Renal cortex interstitium (tissue), 11 donors: Measurements from ENCODE around the gene CREBRF. TPM values are rescaled to one million over a fixed set of nuclear protein-coding genes. Genes with fewer than 3 reads are reported as not detected.
"Not testable (repeated sequence)": the region's sequence is repeated elsewhere in the genome, so short reads cannot be mapped to it uniquely, and the experiment has no call there.

Experiments
- DNase-seq, 11 donors: peaks; one replicate each; pipeline ENCODE4 v3.0.0-alpha.2; 2013; ENCODE audit warnings: low read depth in 9 of 11, low spot score in 4 of 11; ENCODE audit errors: extremely low read depth in 1 of 11
- polyA plus RNA-seq, 3 donors: library from polyadenylated mRNA; unstranded; fragments of 120-200 nt; gene quantifications; one replicate each; pipeline ENCODE4 v1.2.1, GENCODE V29; 2013; ENCODE audit not compliant: insufficient read length in 3 of 3

The CREBRF gene
- polyA plus RNA-seq, 3 donors, result 16.7 to 26.6 (median 20.6) TPM

DNA sequence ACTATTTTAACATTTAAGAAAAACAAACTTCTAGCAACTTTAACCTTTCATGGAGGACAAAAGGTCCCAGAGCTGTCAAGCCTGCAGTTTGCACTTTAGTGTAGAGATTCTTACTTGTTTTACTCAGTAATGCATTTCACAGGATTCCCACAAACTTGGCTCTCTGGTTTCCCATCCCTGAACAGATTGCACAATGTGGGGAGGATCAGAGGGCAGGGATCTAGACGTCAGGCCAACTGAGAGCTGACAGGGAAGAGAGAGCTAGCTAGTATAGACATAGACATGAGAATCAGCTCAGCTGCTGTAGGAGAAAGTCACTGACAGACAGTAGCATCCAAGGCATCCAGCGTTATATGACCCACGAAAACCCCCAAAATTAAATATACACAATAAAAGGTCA lies 67.3 kb downstream of the CREBRF start:
- DNase-seq, result no peak

DNA sequence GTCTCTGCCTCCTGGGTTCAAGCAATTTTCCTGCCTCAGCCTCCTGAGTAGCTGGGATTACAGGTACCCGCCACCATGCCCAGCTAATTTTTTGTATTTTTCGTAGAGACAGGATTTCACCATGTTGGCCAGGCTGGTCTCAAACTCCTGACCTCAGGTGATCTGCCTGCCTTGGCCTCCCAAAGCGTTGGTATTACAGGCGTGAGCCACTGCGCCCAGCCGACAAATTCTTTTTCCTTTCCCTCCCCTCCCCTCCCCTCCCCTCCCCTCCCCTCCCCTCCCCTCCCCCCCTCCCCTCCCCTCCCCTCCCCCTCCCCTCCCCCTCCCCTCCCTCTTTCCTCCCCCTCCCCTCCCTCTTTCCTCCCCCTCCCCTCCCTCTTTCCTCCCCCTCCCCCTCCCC lies 76.0 kb downstream of the CREBRF start:
- not testable (repeated sequence) for DNase-seq

DNA sequence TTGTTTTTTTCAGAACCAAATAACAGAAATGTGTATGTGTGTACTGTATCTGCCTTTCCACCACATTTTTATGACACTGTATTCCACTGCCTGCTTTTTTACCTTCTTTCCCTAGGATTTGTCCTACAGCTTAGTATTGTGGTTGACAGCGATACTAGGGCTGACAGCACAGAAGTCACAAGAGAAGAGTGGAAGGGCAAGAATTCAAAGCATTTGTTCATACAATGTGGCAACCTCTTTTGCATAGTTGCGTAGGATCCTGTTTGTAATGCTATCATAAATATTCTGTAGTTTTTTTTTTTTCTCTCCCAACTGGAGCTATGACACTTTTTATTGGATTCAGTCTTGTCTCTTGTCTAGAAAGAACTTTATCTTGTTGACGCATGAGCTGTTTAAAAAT lies 82.6 kb downstream of the CREBRF start:
- DNase-seq, result no peak

DNA sequence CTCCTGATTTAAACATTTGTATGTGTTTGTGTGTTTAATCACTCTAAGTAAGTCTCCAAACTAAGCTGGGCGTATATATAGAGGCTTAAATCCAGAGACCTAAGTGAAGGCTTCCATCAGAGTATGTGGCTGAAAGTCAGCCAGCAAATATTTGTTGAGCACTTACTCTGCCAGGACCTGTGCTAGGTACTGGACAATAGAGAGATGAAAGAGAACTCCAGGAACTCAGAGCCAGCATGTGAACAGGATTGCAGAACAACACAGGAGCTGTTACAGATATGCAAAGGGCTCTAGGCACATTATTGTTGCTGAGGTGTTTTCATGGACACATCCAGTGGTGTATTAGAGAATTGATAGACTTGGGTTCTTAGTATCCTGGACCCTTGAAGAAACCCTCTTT lies 83.5 kb downstream of the CREBRF start:
- DNase-seq, result no peak

DNA sequence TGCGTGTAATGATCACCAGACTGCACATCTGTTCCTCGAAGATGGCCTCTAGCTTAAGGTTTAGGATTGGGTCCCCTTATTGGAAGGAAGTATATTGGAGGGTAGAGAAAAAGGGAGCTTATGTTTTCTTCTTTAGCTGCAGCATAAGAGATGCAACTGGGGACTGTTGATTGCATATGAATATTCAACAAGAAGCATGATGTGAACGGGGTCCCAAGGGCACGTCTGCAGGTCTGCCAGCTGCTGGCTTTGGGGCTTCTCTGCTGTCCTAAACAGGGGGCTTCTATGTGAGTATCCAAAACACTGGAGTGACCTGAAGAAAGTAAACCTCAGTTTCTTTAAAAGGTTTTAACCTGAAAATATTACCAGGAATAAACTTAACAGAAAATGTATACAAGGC lies 84.6 kb downstream of the CREBRF start:
- DNase-seq, result no peak

DNA sequence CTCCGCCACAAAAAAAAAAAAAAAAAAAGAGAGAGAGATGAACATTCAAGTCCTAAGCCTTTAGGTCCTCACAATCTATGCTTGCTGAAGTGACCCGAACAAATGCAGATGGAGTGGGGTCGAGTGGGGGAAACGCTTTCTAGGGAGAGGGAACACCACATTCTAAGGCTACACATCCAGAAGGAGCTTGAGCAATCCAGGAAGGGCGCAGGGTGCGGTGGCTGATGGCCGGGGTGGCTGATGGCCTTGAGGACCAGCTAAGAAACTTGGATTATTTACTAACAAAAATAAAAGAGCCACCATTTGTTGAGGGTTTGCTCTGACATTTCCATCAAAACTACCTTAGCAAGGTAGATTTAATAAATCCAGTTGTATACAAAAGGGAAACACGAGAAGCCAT lies 87.4 kb downstream of the CREBRF start:
- DNase-seq, result no peak

DNA sequence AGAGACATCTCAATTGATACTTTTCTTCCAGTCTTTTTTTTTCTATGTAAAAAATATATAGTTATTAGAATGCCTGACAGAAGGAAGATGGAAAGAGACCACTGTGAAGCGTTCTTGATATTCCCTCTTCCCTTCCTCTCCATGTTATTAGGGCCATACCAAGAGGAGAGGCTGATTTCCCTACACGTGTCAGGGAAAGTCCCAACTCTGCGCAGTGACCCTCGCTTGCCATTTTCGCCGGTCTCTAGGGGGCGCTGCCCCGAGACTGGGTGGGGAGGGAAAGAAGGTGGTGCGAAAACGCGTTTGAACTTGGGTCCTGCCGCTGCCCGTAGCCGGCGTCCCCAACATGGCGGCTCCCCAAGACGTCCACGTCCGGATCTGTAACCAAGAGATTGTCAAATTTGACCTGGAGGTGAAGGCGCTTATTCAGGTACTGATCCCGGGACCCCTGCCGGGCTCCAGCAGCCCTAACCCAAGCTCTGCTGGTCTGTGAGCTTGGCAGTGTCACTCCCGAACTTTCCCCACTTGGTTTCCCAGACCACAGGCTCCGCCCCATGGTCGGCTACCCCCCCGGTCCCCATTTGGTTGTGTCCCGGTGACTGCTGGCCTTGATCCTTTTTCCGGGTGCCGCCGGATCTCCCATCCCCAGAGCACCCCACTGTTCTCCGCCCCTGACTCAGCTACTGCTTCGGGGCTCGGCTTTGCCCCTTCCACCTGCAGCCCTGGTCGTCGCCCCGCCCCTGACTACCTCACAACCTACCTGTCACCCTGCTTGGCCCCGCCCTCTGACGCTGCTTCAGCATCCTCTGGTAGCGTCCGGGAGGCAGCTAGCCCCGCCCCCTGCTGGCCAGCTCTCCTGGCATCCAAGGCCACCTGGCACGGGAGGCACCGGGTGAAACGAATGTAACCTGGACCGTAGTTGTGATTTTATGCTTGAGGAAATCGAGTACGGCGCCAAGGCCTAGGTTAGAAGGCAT lies 88.3 kb downstream of the CREBRF start, which contains the start of gene BNIP1:
TSS of gene BNIP1 (plus strand) at position 332 of the 977 bp plus-strand sequence. CDS start at position 347, 15 bp downstream.
- peak; percentile 91 to 97 (median 94) for DNase-seq

DNA sequence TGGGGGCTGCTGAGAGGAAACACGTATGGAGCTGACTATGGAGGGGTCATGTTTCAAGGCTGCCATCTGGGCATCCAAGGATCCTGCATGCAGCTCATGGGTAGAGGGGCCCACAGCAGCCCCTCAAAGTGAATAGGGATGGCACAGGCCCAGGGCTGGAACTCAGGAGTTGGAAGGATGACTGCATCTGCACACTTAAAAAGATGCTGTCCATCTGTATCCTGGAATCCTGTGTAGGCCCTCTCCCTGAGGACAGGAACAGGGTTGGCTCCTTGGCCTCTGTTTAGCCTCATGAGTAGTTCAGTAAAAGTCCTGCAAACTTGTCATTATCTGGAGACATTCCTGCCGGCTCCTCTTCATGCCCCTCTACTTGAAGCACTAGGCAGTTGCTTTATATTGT lies 92.2 kb downstream of the CREBRF start:
- no peak for DNase-seq

DNA sequence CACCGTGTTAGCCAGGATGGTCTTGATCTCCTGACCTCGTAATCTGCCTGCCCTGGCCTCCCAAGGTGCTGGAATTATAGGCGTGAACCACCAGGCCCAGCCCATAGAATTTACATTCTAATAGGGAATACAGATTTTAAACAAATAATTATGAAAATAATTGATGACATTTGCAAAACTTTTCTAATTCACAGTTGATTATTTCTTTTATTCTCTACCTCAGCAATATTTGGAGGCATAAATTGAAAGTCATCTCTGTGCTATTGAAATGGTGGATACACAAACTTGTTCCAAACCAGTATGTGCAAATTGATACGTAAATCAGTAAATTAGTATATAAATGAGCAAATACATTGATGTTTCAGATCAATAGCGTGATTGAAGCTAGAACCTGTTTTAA lies 96.4 kb downstream of the CREBRF start:
- no peak for DNase-seq

DNA sequence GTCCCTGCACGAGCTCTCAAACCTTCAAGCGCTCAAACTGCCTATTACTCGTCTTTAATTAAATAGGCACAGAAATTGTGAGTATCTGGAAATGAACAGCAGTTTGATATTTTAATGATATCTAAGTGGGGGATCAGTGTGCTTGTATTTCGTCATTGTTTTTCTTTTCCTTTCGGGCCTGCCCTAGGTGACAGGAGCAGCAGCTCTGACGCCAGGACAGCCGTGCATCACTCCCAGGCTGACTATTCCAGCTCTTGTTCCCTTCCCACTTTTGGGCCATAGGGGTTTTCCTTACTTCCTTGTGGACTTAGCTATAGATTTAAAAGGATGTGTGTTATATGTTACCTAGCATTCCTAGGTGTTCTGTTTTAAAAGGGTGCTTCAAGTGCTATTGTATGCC lies 97.7 kb downstream of the CREBRF start:
- no peak for DNase-seq

DNA sequence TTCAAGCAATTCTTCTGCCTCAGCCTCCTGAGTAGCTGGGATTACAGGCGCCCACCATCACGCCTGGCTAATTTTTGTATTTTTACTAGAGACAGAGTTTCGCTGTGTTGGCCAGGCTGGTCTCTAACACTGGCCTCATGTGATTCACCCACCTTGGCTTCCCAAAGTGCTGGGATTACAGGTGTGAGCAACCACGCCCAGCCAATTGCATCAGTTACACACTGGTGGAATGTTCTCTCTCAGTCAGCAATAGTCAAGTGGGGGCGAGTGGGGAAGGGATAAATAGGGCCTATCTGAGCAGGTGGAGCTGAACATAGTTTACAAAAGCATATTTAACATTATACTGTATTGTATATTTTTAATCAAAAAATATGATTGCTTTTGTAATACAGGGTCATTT lies 98.5 kb downstream of the CREBRF start:
- not testable (repeated sequence) for DNase-seq

DNA sequence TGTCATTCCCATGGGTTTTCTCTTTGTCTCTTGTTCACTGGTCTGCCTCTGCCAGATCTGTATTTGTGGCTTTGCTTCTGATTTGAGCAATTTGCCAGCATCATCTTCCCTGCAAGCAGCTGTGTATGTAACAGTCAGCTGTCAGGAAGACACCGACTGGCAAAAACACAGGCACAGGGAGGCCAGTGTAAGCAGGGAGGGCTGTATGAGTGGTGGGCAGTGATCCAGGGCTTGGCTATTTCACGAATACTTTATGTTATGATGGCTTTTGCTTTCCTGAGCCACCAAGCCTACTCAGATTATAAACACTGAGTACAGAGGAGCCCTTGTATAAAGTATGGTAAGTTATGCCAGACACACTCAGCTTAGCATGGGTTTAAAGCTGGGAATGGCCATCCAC lies 99.8 kb downstream of the CREBRF start:
- DNase-seq, result no peak

DNA sequence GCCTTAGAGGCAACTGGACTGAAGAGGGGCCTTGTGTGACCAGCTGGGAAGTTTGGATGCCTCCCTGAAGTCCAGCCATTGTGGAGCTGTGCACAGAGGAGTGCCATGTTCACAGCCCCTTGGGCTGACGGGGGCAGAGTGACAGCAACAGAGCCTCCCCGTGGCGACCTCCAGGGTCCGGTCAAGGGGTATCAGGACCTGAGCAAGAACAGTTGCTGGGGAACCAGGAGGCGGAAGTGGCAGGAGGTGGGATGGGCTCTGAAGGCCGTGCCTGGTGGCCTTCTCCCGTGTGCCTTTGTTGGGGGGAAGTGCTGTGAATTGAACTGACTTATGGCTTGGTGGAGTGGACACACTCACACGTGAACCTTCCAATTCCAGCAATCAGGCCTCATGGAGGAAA lies 102.2 kb downstream of the CREBRF start:
- DNase-seq, result no peak

DNA sequence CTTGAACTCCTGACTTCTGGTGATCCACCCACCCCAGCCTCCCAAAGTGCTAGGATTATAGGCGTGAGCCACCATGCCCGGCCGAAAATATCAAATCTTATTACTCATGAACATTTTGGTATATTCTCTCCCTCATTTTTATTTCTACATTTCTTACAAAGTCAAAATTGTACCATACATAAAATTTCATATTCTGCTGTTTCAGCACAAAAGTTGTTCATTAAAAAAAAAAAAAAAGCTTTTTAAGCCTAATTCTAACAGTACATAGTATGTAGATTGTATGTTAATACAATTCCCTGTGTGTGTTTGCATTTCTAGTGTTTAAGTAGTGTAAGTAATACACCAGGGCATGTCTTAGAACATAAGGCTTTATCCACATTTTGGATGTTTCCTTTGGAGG lies 103.1 kb downstream of the CREBRF start:
- DNase-seq, result no peak

DNA sequence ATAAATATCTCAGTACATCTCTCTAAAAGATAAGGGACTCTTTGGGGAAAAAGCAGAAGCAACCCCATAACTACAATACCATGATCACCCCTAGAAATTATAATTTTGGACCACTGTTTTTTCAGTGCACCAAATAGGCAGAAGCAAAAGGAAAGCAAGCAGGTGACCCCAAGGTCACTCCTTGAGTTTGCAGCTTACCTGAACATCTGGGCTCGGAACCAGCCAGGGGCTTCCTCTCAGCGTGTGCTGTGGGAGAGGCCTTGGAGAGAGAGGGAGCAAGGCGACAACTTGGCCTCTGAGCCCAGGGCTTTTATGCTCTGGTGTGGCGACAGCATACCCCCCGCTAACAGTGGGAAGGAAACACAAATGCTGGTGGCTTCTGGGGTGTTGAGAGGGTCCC lies 105.0 kb downstream of the CREBRF start:
- no peak for DNase-seq

DNA sequence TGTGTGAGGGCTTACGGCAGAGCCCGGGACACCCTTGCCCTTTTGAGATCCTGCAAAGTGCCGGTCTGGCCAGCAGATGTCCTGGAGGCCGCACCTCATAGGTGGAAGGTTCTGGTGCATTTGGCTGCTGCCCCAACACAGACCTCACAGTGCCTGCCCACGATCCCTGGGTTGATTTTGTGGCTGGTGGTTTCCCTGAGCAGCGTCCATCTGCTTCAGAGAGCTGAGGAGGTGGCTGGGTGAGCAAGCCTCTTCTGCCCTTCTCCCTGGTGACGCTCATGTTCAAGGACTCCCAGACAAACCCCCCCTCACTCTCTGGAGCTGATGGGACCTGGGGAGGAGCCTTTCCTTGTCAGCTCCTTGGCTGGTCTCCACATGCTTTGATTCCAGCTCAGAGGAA lies 107.1 kb downstream of the CREBRF start:
- no peak for DNase-seq

DNA sequence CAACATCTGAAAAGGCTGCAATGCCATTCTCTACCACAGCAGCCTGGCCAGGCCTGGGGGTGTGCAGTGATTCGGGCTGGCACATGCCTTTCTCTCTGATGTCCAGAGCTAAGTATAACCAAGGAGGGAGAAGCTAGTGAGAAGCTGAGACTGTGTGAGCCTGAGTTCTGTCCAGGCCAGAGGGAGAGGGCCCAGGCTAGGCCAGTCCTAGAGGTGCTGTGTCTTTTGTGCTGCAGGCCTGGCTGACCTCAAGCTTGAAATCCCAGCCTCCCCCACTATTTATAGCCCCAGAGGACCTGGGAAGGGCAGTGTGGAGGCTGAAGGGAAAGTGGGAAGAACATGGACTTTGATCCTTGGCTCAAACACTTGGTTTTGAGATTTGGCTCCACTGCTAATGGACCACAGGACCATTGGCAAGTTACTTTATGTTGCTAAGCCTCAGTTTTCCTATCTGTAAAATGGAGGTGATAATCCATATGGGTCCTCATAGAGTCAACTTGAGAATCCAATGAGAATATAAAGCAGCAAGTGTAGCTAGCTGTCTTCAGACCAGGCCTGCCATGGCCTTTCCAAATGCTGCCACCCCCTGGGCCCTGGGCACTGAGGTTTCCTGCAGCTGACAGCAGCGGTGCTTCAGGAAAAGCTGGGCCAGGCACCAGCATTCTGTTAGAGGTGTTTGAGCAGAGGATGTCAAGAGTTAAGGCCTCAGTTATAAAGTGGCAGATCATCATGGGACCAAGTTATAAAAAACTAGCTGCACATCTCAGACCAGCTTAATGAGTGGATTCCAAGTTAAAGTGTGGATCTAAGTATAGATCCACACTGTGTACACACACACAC lies 109.2 kb downstream of the CREBRF start:
- DNase-seq, result peak in 1 of 11 donors; percentile 4

DNA sequence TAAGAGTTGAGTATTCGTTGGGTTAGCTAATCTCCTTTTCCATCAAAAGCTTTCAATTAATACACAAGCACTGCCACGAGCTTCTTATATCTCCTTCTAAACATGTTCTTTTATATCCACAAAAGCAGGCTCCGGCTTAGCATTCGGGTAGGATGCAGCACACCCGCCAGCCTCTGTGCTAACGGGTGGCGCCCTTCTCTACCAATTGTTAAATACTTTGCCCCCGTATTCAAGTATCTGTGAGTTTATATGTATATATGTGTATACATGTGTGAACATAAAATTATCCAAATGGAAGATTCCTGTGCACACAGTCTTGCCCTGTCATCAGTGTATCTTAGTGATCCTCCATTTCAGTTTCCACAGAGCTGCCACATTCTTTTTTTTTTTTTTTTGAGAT lies 116.0 kb downstream of the CREBRF start:
- no peak for DNase-seq

DNA sequence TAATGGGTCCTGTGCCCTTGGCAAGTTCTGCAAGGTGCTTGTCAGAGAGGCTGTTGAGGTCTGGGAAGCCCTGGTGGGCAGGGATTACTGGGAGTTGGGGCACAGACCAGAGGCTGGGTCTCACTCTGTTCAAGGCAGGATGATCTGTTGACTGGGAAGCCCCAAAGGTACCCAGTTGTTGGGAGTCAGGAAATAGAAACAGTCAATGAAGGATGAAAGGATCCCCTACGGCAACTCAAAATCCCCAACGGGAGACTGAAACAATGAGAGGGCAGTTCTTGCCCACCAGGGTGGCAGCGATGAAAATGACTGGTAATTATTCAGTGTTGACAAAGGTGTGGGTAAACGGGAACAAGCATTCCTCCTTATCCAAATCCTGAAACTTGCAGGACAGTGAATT lies 119.4 kb downstream of the CREBRF start:
- DNase-seq, result no peak

DNA sequence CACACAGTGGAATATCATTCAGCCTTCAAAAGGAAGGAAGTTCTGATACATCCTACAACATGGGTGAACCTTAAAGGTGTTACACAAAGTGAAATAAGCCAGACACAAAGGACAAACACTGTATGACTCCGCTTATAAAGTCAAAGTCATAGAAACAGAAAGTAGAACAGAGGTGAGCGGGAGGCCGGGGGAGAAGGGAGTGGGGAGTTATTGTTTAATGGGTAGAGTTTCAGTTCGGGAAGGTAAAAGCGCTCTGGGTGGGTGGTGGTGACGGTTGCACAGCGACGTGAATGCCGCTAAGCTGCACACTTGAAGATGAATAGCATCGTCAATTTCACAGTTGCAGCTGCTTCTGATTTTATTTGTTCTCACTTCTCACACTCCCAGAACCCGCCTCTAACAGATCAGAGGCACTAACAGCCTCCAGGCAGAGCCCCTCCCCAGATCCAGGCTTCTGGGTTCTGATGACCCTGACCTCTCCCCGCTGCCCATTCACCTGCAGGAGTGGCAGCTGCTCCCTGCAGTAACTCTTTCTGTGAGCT lies 122.3 kb downstream of the CREBRF start:
- DNase-seq, result no peak
